ENCODE data around the gene PRMT7.

The PRMT7 gene

DNA sequence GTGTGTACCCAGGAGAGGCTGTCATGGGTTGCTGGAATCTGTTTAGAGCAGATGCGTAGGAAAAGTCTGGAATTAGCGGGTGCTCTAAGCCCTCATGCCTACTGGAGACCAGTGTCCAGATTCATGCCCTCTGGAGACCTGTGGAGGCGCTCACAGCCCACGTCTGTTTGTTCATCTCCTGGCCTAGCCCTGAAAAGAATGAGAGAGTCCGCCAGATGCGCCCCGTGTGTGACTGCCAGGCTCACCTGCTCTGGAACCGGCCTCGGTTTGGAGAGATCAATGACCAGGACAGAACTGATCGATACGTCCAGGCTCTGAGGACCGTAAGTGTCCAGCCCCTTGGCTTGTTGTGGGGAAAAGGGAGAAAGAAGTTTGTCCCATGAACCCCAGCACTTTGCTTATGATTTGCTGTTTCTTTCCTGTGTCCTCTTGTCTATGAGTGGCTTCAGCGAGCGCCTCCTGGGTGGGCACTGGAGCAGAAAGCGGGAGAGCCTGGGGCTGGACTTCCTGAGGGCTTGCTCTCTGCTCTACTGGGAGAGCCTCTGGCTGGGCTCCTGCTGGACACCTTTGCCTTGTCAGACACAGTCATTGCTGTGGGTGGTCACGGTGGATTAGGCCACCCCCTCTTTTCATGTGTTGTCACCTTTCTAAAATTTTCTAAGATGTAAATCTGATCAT, 35.3 kb downstream of the PRMT7 start:
- Histone ChIP-seq H3K4me3 (ENCODE audit: insufficient read depth, low read length, poor library complexity, severe bottlenecking) (no peak overlapping the region), H3K9ac (ENCODE audit: low read length) (no peak overlapping the region), H2AFZ (ENCODE audit: low read depth, low read length, severe bottlenecking) (no peak overlapping the region), H4K20me1 (ENCODE audit: low read depth, low read length) (no peaks in the 10 kb centered on the region), H3K27ac (ENCODE audit: low read depth, low read length) (no peak overlapping the region), H3K4me2 (ENCODE audit: low read depth, low read length, poor library complexity, severe bottlenecking) (no peak overlapping the region), H3K9me2 (replicated peaks; ENCODE audit: insufficient read depth, low read length) (no peaks in the 10 kb centered on the region), H3K36me3 (ENCODE audit: low read length) (peaks cover 6% of the 10 kb centered on the region; the same call in 1 of the 2 replicates), H3K9me3 (ENCODE audit: insufficient read depth, low read length) (no peaks in the 10 kb centered on the region), H3F3A (ENCODE audit: insufficient read depth) (no peaks in the 10 kb centered on the region), H3K79me2 (ENCODE audit: insufficient read depth, low read length) (no peaks in the 10 kb centered on the region), H3K27me3 (ENCODE audit: low read length) (no peaks in the 10 kb centered on the region)
- TF ChIP-seq EZH2phosphoT487 (conservative IDR thresholded peaks at IDR 0.05; ENCODE audit: low read length) = no peak
- TF ChIP-seq, protein P1, sequence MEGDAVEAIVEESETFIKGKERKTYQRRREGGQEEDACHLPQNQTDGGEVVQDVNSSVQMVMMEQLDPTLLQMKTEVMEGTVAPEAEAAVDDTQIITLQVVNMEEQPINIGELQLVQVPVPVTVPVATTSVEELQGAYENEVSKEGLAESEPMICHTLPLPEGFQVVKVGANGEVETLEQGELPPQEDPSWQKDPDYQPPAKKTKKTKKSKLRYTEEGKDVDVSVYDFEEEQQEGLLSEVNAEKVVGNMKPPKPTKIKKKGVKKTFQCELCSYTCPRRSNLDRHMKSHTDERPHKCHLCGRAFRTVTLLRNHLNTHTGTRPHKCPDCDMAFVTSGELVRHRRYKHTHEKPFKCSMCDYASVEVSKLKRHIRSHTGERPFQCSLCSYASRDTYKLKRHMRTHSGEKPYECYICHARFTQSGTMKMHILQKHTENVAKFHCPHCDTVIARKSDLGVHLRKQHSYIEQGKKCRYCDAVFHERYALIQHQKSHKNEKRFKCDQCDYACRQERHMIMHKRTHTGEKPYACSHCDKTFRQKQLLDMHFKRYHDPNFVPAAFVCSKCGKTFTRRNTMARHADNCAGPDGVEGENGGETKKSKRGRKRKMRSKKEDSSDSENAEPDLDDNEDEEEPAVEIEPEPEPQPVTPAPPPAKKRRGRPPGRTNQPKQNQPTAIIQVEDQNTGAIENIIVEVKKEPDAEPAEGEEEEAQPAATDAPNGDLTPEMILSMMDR (IDR thresholded peaks at IDR 0.05; ENCODE audit: insufficient read depth, low read length, poor library complexity, severe bottlenecking) = no peak

DNA sequence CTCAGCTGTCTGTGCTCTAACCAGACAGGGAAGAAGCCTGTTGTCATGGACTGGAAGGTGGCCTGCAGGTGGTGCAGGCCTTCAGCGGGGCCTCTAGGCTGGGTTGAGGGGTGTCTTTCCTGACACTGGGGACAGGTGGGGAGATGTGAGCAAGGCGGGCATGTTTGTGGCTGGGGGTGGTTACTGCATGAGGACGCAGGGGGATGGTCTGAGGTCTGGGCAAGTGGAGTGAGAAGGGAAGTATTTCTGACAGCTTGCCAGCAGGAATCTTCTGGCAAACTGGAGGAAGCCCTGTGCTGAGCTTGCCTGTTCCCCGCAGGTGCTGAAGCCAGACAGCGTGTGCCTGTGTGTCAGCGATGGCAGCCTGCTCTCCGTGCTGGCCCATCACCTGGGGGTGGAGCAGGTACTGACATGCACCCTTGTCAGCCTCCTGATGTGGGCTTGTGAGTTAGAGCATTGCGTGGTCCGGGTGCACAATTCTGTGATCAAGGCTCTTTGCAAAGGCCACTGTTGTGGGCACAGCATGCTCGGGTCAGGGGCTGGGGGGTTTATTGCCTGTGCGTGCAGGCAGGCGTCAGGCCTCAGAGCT, 36.2 kb downstream of the PRMT7 start:
- peaks cover 6% of the 10 kb centered on the region; the same call in 1 of the 2 replicates for H3K36me3 ChIP-seq (ENCODE audit: low read length)
- H3K79me2 ChIP-seq (ENCODE audit: insufficient read depth, low read length) = no peaks in the 10 kb centered on the region

DNA sequence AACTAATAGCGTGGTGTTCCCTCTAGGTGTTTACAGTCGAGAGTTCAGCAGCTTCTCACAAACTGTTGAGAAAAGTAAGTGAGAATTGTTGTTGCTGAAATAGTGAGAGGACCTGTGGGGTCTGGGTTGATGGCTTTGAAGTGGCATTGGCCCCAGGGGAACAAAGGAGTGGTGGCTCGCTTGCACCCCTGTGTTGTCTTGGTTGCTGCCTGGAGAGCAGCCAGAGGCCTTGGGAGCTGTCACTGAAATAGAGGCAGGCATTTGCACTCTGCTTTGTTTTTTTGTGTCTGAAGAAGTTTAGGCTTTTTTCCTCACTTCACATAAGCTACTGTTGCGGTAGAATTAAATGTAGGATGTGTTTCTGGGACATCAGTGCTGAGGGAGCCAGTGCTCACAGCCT, 36.8 kb downstream of the PRMT7 start:
- Histone ChIP-seq H3K36me3 (ENCODE audit: low read length) (peaks cover 6% of the 10 kb centered on the region; the same call in 1 of the 2 replicates), H3K4me3 (ENCODE audit: insufficient read depth, low read length, poor library complexity, severe bottlenecking) (no peak overlapping the region), H3K9me3 (ENCODE audit: insufficient read depth, low read length) (no peaks in the 10 kb centered on the region), H2AFZ (ENCODE audit: low read depth, low read length, severe bottlenecking) (no peak overlapping the region), H3K27ac (ENCODE audit: low read depth, low read length) (no peak overlapping the region), H4K20me1 (ENCODE audit: low read depth, low read length) (no peaks in the 10 kb centered on the region), H3K79me2 (ENCODE audit: insufficient read depth, low read length) (no peaks in the 10 kb centered on the region), H3K9ac (ENCODE audit: low read length) (no peak overlapping the region), H3K4me2 (ENCODE audit: low read depth, low read length, poor library complexity, severe bottlenecking) (no peak overlapping the region), H3K9me2 (replicated peaks; ENCODE audit: insufficient read depth, low read length) (no peaks in the 10 kb centered on the region), H3K27me3 (ENCODE audit: low read length) (no peaks in the 10 kb centered on the region), H3F3A (ENCODE audit: insufficient read depth) (no peaks in the 10 kb centered on the region)
- TF ChIP-seq, protein P1 (IDR thresholded peaks at IDR 0.05; ENCODE audit: insufficient read depth, low read length, poor library complexity, severe bottlenecking) = no peak
- no peak for TF ChIP-seq EZH2phosphoT487 (conservative IDR thresholded peaks at IDR 0.05; ENCODE audit: low read length)

More for the DNA sequence above, 36.2 kb downstream of the PRMT7 start:
- H3K27ac ChIP-seq (ENCODE audit: low read depth, low read length) = no peak overlapping the region
- no peaks in the 10 kb centered on the region for H3F3A ChIP-seq (ENCODE audit: insufficient read depth)
- no peak overlapping the region for H2AFZ ChIP-seq (ENCODE audit: low read depth, low read length, severe bottlenecking)
- H4K20me1 ChIP-seq (ENCODE audit: low read depth, low read length) = no peaks in the 10 kb centered on the region
- no peak overlapping the region for H3K4me3 ChIP-seq (ENCODE audit: insufficient read depth, low read length, poor library complexity, severe bottlenecking)
- no peaks in the 10 kb centered on the region for H3K9me2 ChIP-seq (replicated peaks; ENCODE audit: insufficient read depth, low read length)
- no peaks in the 10 kb centered on the region for H3K9me3 ChIP-seq (ENCODE audit: insufficient read depth, low read length)
- H3K9ac ChIP-seq (ENCODE audit: low read length) = no peak overlapping the region
- no peak overlapping the region for H3K4me2 ChIP-seq (ENCODE audit: low read depth, low read length, poor library complexity, severe bottlenecking)
- H3K27me3 ChIP-seq (ENCODE audit: low read length) = no peaks in the 10 kb centered on the region
- TF ChIP-seq, protein P1 (IDR thresholded peaks at IDR 0.05; ENCODE audit: insufficient read depth, low read length, poor library complexity, severe bottlenecking) = no peak
- TF ChIP-seq EZH2phosphoT487 (conservative IDR thresholded peaks at IDR 0.05; ENCODE audit: low read length) = no peak
